ENCODE measurements around the gene SPSB2.

Gene SPSB2

DNA sequence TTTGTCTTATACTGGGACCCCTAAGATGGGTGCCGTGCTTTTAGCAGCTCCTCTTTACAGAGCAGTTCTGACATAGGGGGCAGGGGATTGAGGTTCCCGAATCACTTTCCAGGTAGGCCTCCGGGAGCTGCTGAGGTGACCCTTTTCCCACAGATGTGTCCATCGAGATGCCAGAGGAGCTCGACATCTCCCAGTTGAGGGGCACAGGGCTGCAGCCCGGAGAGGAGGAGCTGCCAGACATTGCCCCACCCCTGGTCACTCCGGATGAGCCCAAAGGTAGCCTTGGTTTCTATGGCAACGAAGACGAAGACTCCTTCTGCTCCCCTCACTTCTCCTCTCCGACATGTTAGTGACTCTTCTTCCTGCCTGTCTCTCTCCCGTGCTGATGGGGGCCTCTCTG, 10.1 kb downstream of the SPSB2 start:
- H3K9me3 ChIP-seq (ENCODE audit: severe bottlenecking): no peaks in the 10 kb centered on the region
- DNase-seq (ENCODE audit: low spot score) (no peak), ATAC-seq (ENCODE audit: low read depth) (no peak)
- no peaks in the 10 kb centered on the region for H3K27me3 ChIP-seq (ENCODE audit: insufficient read depth, poor library complexity, severe bottlenecking)
- peaks cover 50% of the 10 kb centered on the region for H3K36me3 ChIP-seq (ENCODE audit: low read depth)
- TF ChIP-seq, protein P1, sequence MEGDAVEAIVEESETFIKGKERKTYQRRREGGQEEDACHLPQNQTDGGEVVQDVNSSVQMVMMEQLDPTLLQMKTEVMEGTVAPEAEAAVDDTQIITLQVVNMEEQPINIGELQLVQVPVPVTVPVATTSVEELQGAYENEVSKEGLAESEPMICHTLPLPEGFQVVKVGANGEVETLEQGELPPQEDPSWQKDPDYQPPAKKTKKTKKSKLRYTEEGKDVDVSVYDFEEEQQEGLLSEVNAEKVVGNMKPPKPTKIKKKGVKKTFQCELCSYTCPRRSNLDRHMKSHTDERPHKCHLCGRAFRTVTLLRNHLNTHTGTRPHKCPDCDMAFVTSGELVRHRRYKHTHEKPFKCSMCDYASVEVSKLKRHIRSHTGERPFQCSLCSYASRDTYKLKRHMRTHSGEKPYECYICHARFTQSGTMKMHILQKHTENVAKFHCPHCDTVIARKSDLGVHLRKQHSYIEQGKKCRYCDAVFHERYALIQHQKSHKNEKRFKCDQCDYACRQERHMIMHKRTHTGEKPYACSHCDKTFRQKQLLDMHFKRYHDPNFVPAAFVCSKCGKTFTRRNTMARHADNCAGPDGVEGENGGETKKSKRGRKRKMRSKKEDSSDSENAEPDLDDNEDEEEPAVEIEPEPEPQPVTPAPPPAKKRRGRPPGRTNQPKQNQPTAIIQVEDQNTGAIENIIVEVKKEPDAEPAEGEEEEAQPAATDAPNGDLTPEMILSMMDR (IDR thresholded peaks at IDR 0.05; ENCODE audit: poor library complexity, severe bottlenecking): no peak
- no peak overlapping the region for H3K27ac ChIP-seq (ENCODE audit: poor library complexity, severe bottlenecking)
- no peak overlapping the region for H3K4me3 ChIP-seq (ENCODE audit: severe bottlenecking)
- no peaks in the 10 kb centered on the region for H3K4me1 ChIP-seq (ENCODE audit: insufficient read depth, poor library complexity, severe bottlenecking)

DNA sequence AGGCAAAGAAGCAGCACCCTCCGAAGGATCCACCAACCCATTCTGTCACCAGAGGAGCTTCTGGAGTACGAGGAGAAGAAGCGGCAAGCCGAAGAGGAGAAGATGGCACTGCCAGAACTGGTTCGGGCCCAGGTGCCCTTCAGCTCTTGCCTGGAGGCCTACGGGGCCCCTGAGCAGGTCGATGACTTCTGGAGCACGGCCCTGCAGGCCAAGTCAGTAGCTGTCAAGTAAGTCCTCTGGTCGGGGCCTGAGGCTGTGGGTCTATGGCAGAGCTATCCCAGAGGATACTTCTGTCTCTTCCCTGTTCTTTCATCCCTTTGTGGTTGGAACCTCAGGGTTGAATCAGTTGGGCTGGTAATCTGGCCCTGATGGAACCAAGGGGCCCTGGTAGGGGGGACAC, 11.7 kb downstream of the SPSB2 start:
- ATAC-seq (ENCODE audit: low read depth): no peak; the same call in 2 of the 3 replicates
- H3K36me3 ChIP-seq (ENCODE audit: low read depth): peaks cover 65% of the 10 kb centered on the region
- no peak for DNase-seq (ENCODE audit: low spot score)
- no peaks in the 10 kb centered on the region for H3K9me3 ChIP-seq (ENCODE audit: severe bottlenecking)
- no peaks in the 10 kb centered on the region for H3K27me3 ChIP-seq (ENCODE audit: insufficient read depth, poor library complexity, severe bottlenecking)
- H3K4me3 ChIP-seq (ENCODE audit: severe bottlenecking): no peak overlapping the region
- H3K4me1 ChIP-seq (ENCODE audit: insufficient read depth, poor library complexity, severe bottlenecking): no peaks in the 10 kb centered on the region
- H3K27ac ChIP-seq (ENCODE audit: poor library complexity, severe bottlenecking): no peak overlapping the region
- TF ChIP-seq, protein P1 (IDR thresholded peaks at IDR 0.05; ENCODE audit: poor library complexity, severe bottlenecking): no peak

DNA sequence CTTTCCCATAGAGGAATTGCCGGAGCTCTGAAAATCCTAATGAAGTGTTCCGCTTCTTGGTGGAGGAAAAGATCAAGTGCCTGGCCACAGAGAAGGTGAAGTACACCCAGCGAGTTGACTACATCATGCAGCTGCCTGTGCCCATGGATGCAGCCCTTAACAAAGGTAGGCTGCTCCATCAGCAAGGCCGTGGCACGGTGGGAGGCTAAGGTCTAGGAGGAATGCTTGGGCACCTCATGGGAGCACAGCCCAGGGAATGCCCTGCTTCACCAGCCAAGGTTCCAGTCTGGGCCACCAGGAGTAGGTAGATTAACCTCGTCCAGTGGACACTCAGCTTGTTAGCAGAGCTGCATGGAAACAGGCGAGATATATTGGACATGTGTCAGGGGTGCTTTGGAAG, 12.2 kb downstream of the SPSB2 start:
- no peak overlapping the region for H3K27ac ChIP-seq (ENCODE audit: poor library complexity, severe bottlenecking)
- ATAC-seq (ENCODE audit: low read depth) (no peak), DNase-seq (ENCODE audit: low spot score) (no peak)
- no peaks in the 10 kb centered on the region for H3K9me3 ChIP-seq (ENCODE audit: severe bottlenecking)
- H3K27me3 ChIP-seq (ENCODE audit: insufficient read depth, poor library complexity, severe bottlenecking): no peaks in the 10 kb centered on the region
- TF ChIP-seq, protein P1 (IDR thresholded peaks at IDR 0.05; ENCODE audit: poor library complexity, severe bottlenecking): no peak
- H3K4me3 ChIP-seq (ENCODE audit: severe bottlenecking): no peak overlapping the region
- no peaks in the 10 kb centered on the region for H3K4me1 ChIP-seq (ENCODE audit: insufficient read depth, poor library complexity, severe bottlenecking)
- peaks cover 62% of the 10 kb centered on the region for H3K36me3 ChIP-seq (ENCODE audit: low read depth)

DNA sequence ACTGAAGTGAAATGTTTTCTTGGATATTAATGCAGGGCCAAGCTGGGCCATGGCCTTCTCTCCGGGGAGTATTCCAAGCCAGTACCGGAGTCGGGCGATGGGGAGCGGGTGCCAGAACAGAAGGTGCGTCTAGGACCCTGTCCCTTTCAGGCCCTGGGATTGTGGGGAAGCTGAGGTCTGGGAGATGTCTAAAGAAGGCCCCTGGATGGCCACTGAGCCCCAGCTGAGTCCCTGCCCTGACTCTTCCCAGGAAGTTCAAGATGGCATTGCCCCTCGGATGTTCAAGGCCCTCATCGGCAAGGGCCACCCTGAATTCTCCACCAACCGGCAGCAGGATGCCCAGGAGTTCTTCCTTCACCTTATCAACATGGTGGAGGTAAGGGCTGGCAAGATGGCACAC, 13.0 kb downstream of the SPSB2 start:
- TF ChIP-seq, protein P1 (IDR thresholded peaks at IDR 0.05; ENCODE audit: poor library complexity, severe bottlenecking): no peak
- H3K4me3 ChIP-seq (ENCODE audit: severe bottlenecking): no peak overlapping the region
- H3K27ac ChIP-seq (ENCODE audit: poor library complexity, severe bottlenecking): no peak overlapping the region
- H3K27me3 ChIP-seq (ENCODE audit: insufficient read depth, poor library complexity, severe bottlenecking): no peaks in the 10 kb centered on the region
- peaks cover 67% of the 10 kb centered on the region for H3K36me3 ChIP-seq (ENCODE audit: low read depth)
- H3K9me3 ChIP-seq (ENCODE audit: severe bottlenecking): no peaks in the 10 kb centered on the region
- no peak for DNase-seq (ENCODE audit: low spot score)
- ATAC-seq (ENCODE audit: low read depth): no peak
- no peaks in the 10 kb centered on the region for H3K4me1 ChIP-seq (ENCODE audit: insufficient read depth, poor library complexity, severe bottlenecking)

DNA sequence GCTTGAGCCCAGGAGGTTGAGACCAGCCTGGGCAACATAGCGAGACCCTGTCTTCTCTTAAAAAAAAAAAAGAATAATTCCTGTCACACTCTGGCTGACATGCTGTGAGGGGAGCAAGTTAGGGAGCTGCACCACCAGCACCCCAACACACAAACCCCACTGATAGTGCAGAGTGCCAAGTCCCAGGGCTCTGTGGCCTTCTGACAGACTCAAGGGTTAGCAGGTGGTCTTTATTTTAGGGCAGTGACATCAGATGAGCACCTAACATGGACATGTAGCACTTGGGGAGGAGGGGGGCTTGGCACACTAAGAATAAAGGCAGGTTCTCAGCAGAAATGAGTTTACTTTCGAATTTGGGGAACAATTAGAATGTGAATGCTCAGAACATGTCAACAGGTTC, 14.3 kb downstream of the SPSB2 start:
- H3K9me3 ChIP-seq (ENCODE audit: severe bottlenecking): no peaks in the 10 kb centered on the region
- TF ChIP-seq, protein P1 (IDR thresholded peaks at IDR 0.05; ENCODE audit: poor library complexity, severe bottlenecking): no peak
- no peaks in the 10 kb centered on the region for H3K27me3 ChIP-seq (ENCODE audit: insufficient read depth, poor library complexity, severe bottlenecking)
- H3K27ac ChIP-seq (ENCODE audit: poor library complexity, severe bottlenecking): no peak overlapping the region
- ATAC-seq (ENCODE audit: low read depth): no peak
- no peak overlapping the region for H3K4me3 ChIP-seq (ENCODE audit: severe bottlenecking)
- peaks cover 56% of the 10 kb centered on the region for H3K36me3 ChIP-seq (ENCODE audit: low read depth)
- no peaks in the 10 kb centered on the region for H3K4me1 ChIP-seq (ENCODE audit: insufficient read depth, poor library complexity, severe bottlenecking)
- no peak for DNase-seq (ENCODE audit: low spot score)

Data from RWPE2 (cell line).